ENCODE results near the gene PIK3R2.

The PIK3R2 gene

GRCh38 chr19:18128805-18129204, 24.2 kb upstream of the PIK3R2 start:
- DNase-seq (ENCODE audit: low read depth, low spot score): no peak
- no peak for TF ChIP-seq CTCF (IDR thresholded peaks at IDR 0.05; ENCODE audit: insufficient read depth, low read length, missing control alignments)
- ChIA-PET POLR2A (no interaction called here), CTCF (interaction anchor here (1.2 to 2.0 kb wide), 7 partner anchors 11 to 200 kb away, joined by 3 to 8 read pairs (median 5); partner anchors contain the start of gene CCDC124)
- H3K4me3 ChIP-seq (ENCODE audit: low read depth, low read length): no peak overlapping the region

GRCh38 chr19:18130523-18131242, 22.3 kb upstream of the PIK3R2 start:
- TF ChIP-seq CTCF (IDR thresholded peaks at IDR 0.05; ENCODE audit: insufficient read depth, low read length, missing control alignments): no peak
- DNase-seq (ENCODE audit: low read depth, low spot score): no peak
- ChIA-PET CTCF (interaction anchor here (0.8 kb wide), 1 partner anchor 21 kb away, joined by 3 read pairs; no protein-coding TSS in a partner anchor), POLR2A (no interaction called here)
- H3K4me3 ChIP-seq (ENCODE audit: low read depth, low read length): no peak overlapping the region

GRCh38 chr19:18131841-18132596, 20.9 kb upstream of the PIK3R2 start:
- TF ChIP-seq CTCF (IDR thresholded peaks at IDR 0.05; ENCODE audit: insufficient read depth, low read length, missing control alignments): no peak
- no peak overlapping the region for H3K4me3 ChIP-seq (ENCODE audit: low read depth, low read length)
- ChIA-PET POLR2A (no interaction called here), CTCF (interaction anchor here (0.9 to 1.2 kb wide), 2 partner anchors 14 to 30 kb away, joined by 3 read pairs; no protein-coding TSS in a partner anchor)
- no peak for DNase-seq (ENCODE audit: low read depth, low spot score)

GRCh38 chr19:18135712-18136584, 17.0 kb upstream of the PIK3R2 start:
- no peak for TF ChIP-seq CTCF (IDR thresholded peaks at IDR 0.05; ENCODE audit: insufficient read depth, low read length, missing control alignments)
- ChIA-PET POLR2A (no interaction called here), CTCF (no interaction called here)
- H3K4me3 ChIP-seq (ENCODE audit: low read depth, low read length): no peak overlapping the region
- DNase-seq (ENCODE audit: low read depth, low spot score): no peak

- no peak for DNase-seq (ENCODE audit: low read depth, low spot score)
- no peak overlapping the region for H3K4me3 ChIP-seq (ENCODE audit: low read depth, low read length)
- ChIA-PET POLR2A (interaction anchor here (1.5 kb wide), 1 partner anchor 15 kb away, joined by 4 read pairs; the partner anchor contains the start of gene PIK3R2), CTCF (interaction anchor here (1.4 to 1.5 kb wide), 2 partner anchors 24 to 55 kb away, joined by 4 to 6 read pairs; no protein-coding TSS in a partner anchor)
- no peak for TF ChIP-seq CTCF (IDR thresholded peaks at IDR 0.05; ENCODE audit: insufficient read depth, low read length, missing control alignments)
Measured at GRCh38 chr19:18137242-18137641, 15.7 kb upstream of the PIK3R2 start.

All from AG04449 (cell line).